ENCODE results near the gene SWT1.
A peak's percentile ranks its signal among the peaks of the same experiment; 100 is the strongest.
"Not testable (repeated sequence)": the region's sequence is repeated elsewhere in the genome, so short reads cannot be mapped to it uniquely, and the experiment has no call there.

The SWT1 gene

GRCh38 chr1:185318431-185319138 is 161.6 kb downstream of the SWT1 start:
- Histone ChIP-seq H3K4me3 (ENCODE audit: low read depth, low read length, poor library complexity, severe bottlenecking) (peak overlapping the region; percentile 85), H2AFZ (ENCODE audit: low read length) (no peak overlapping the region)

GRCh38 chr1:185319139-185319475 is 162.1 kb downstream of the SWT1 start:
- no peaks in the 10 kb centered on the region for H3K9me2 ChIP-seq (ENCODE audit: low read depth, low read length)
- H3K9ac ChIP-seq (ENCODE audit: low read length) = no peak overlapping the region
- 0 out of 2 replicates have a peak, but pooled peaks cover 7% of the 10 kb centered on the region for H4K20me1 ChIP-seq (ENCODE audit: insufficient read depth, low read length)
- TF ChIP-seq, protein P1, sequence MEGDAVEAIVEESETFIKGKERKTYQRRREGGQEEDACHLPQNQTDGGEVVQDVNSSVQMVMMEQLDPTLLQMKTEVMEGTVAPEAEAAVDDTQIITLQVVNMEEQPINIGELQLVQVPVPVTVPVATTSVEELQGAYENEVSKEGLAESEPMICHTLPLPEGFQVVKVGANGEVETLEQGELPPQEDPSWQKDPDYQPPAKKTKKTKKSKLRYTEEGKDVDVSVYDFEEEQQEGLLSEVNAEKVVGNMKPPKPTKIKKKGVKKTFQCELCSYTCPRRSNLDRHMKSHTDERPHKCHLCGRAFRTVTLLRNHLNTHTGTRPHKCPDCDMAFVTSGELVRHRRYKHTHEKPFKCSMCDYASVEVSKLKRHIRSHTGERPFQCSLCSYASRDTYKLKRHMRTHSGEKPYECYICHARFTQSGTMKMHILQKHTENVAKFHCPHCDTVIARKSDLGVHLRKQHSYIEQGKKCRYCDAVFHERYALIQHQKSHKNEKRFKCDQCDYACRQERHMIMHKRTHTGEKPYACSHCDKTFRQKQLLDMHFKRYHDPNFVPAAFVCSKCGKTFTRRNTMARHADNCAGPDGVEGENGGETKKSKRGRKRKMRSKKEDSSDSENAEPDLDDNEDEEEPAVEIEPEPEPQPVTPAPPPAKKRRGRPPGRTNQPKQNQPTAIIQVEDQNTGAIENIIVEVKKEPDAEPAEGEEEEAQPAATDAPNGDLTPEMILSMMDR (IDR thresholded peaks at IDR 0.05; ENCODE audit: low read length) = no peak
- TF ChIP-seq EZH2 (IDR thresholded peaks at IDR 0.05; ENCODE audit: borderline replicate concordance, low read length) = no peak
- H3K79me2 ChIP-seq (ENCODE audit: insufficient read depth, low read length) = peaks cover 23% of the 10 kb centered on the region
- peaks cover 27% of the 10 kb centered on the region for H3K4me1 ChIP-seq (ENCODE audit: insufficient read depth, low read length, severe bottlenecking)
- no peak overlapping the region for H3K4me3 ChIP-seq (ENCODE audit: low read depth, low read length, poor library complexity, severe bottlenecking)
- no peak overlapping the region for H3K4me2 ChIP-seq (ENCODE audit: low read length)
- H2AFZ ChIP-seq (ENCODE audit: low read length) = no peak overlapping the region
- no peak overlapping the region for H3K27ac ChIP-seq (ENCODE audit: low read depth, low read length, poor library complexity, severe bottlenecking)
- no peaks in the 10 kb centered on the region for H3K36me3 ChIP-seq (ENCODE audit: insufficient read depth, low read length)
- no peaks in the 10 kb centered on the region for H3K9me3 ChIP-seq (ENCODE audit: low read length)
- H3F3A ChIP-seq (ENCODE audit: insufficient read depth, low read length) = no peaks in the 10 kb centered on the region
- no peaks in the 10 kb centered on the region for H3K27me3 ChIP-seq (ENCODE audit: insufficient read depth, low read length)

More at GRCh38 chr1:185318431-185319138, 161.6 kb downstream of the SWT1 start:
- Histone ChIP-seq H3K9me2 (ENCODE audit: low read depth, low read length) (no peaks in the 10 kb centered on the region), H3K36me3 (ENCODE audit: insufficient read depth, low read length) (no peaks in the 10 kb centered on the region), H3K4me2 (ENCODE audit: low read length) (peak overlapping the region; percentile 87), H3K9me3 (ENCODE audit: low read length) (no peaks in the 10 kb centered on the region), H3K9ac (ENCODE audit: low read length) (no peak overlapping the region), H3K27me3 (ENCODE audit: insufficient read depth, low read length) (no peaks in the 10 kb centered on the region), H3K27ac (ENCODE audit: low read depth, low read length, poor library complexity, severe bottlenecking) (peak overlapping the region; percentile 89), H3F3A (ENCODE audit: insufficient read depth, low read length) (no peaks in the 10 kb centered on the region), H3K4me1 (ENCODE audit: insufficient read depth, low read length, severe bottlenecking) (peaks cover 32% of the 10 kb centered on the region), H3K79me2 (ENCODE audit: insufficient read depth, low read length) (peaks cover 28% of the 10 kb centered on the region), H4K20me1 (ENCODE audit: insufficient read depth, low read length) (0 out of 2 replicates have a peak, but pooled peaks cover 7% of the 10 kb centered on the region)
- TF ChIP-seq, protein P1 (IDR thresholded peaks at IDR 0.05; ENCODE audit: low read length) = no peak
- no peak for TF ChIP-seq EZH2 (IDR thresholded peaks at IDR 0.05; ENCODE audit: borderline replicate concordance, low read length)

DNA sequence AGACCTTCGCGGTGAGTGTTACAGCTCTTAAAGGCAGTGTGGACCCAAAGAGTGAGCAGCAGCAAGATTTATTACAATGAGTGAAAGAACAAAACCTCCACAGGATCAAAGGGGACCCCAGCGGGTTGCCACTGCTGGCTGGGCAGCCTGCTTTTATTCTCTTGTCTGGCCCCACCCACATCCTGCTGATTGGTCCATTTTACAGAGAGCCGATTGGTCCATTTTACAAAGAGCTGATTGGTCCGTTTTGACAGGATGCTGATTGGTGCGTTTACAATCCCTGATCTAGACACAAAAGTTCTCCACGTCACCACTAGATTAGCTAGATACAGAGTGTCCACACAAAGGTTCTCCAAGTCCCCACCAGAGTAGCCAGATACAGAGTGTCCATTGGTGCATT is 164.1 kb downstream of the SWT1 start:
- H3K27ac ChIP-seq (ENCODE audit: low read depth, low read length, poor library complexity, severe bottlenecking); H2AFZ ChIP-seq (ENCODE audit: low read length); H3K79me2 ChIP-seq (ENCODE audit: insufficient read depth, low read length); H3F3A ChIP-seq (ENCODE audit: insufficient read depth, low read length); H4K20me1 ChIP-seq (ENCODE audit: insufficient read depth, low read length); H3K27me3 ChIP-seq (ENCODE audit: insufficient read depth, low read length); H3K4me2 ChIP-seq (ENCODE audit: low read length); H3K9me2 ChIP-seq (ENCODE audit: low read depth, low read length); H3K9ac ChIP-seq (ENCODE audit: low read length); H3K4me3 ChIP-seq (ENCODE audit: low read depth, low read length, poor library complexity, severe bottlenecking); H3K9me3 ChIP-seq (ENCODE audit: low read length); H3K36me3 ChIP-seq (ENCODE audit: insufficient read depth, low read length): not testable (repeated sequence)
- peaks cover 10% of the 10 kb centered on the region for H3K4me1 ChIP-seq (ENCODE audit: insufficient read depth, low read length, severe bottlenecking)

DNA sequence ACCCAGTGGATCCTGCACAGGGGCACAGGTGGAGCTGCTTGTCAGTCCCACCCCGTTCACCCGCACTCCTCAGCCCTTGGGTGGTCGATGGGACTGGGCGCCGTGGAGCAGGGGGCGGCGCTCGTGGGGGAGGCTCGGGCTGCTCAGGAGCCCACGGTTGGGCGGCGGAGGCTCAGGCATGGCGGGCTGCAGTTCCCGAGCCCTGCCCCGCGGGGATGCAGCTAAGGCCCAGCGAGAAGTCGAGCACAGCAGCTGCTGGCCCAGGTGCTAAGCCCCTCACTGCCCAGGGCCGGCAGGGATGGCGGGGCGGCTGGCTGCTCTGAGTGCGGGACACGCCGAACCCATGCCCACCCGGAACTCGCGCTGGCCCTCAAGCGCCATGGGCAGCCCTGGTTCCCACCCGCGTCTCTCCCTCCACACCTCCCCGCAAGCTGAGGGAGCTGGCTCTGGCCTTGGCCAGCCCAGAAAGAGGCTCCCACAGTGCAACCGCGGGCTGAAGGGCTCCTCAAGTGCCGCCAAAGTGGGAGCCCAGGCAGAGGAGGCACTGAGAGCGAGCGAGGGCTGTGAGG is 164.8 kb downstream of the SWT1 start:
- H3K36me3 ChIP-seq (ENCODE audit: insufficient read depth, low read length); H3K4me3 ChIP-seq (ENCODE audit: low read depth, low read length, poor library complexity, severe bottlenecking); H3K4me2 ChIP-seq (ENCODE audit: low read length); H3F3A ChIP-seq (ENCODE audit: insufficient read depth, low read length); H3K79me2 ChIP-seq (ENCODE audit: insufficient read depth, low read length); H3K27me3 ChIP-seq (ENCODE audit: insufficient read depth, low read length); H3K9ac ChIP-seq (ENCODE audit: low read length); H3K9me3 ChIP-seq (ENCODE audit: low read length); H2AFZ ChIP-seq (ENCODE audit: low read length); H4K20me1 ChIP-seq (ENCODE audit: insufficient read depth, low read length); H3K9me2 ChIP-seq (ENCODE audit: low read depth, low read length); H3K27ac ChIP-seq (ENCODE audit: low read depth, low read length, poor library complexity, severe bottlenecking): not testable (repeated sequence)
- H3K4me1 ChIP-seq (ENCODE audit: insufficient read depth, low read length, severe bottlenecking) = peaks cover 10% of the 10 kb centered on the region
